K562 (cell line): ENCODE data around the gene TMEM89. TPM values are rescaled to one million over a fixed set of nuclear protein-coding genes. Genes with fewer than 3 reads are reported as not detected.

ENCODE experiments used
- DEAF1 ChIP-seq: fragments of 450-650 bp; formaldehyde crosslinking; IDR thresholded peaks from 2 replicates; pipeline ENCODE4 v1.4.0; 2020; ENCODE audit warnings: mild to moderate bottlenecking, moderate library complexity
- GTF2A2 ChIP-seq: IDR thresholded peaks from 2 replicates; pipeline ENCODE4 v1.6.1; 2016; ENCODE audit warnings: mild to moderate bottlenecking, missing genetic modification characterization, missing compliant biosample characterization
- POLR2AphosphoS5 ChIP-seq: IDR thresholded peaks from 2 replicates; pipeline ENCODE4 v1.6.1; 2011; ENCODE audit warnings: mild to moderate bottlenecking, low read depth, low read length, moderate library complexity; ENCODE audit not compliant: control insufficient read depth, insufficient read depth
- TEAD1 ChIP-seq, 2 experiments: fragments of 450-650 bp in 1 of 2; sonication (generic) in 1 of 2; formaldehyde crosslinking; IDR thresholded peaks; 2 replicates each; pipeline versions ENCODE4 v1.4.0 to v1.8.0; 2020 to 2022; ENCODE audit warnings: mild to moderate bottlenecking in 2 of 2, missing genetic modification reagents in 1 of 2
- TEAD2 ChIP-seq: fragments of 450-650 bp; IDR thresholded peaks from 2 replicates; pipeline ENCODE4 v1.6.1; 2016; ENCODE audit warnings: missing genetic modification characterization, control low read depth, missing compliant biosample characterization
- ZNF311 ChIP-seq: fragments of 250-450 bp; sonication (Bioruptor Pico); IDR thresholded peaks from 2 replicates; pipeline ENCODE4 v1.4.0; 2020; ENCODE audit warnings: mild to moderate bottlenecking, moderate library complexity
- ZNF592 ChIP-seq: fragments of 450-650 bp; IDR thresholded peaks from 2 replicates; pipeline ENCODE4 v1.6.1; 2017; ENCODE audit warnings: antibody characterized with exemption, mild to moderate bottlenecking
- polyA plus RNA-seq, 8 experiments: library from polyadenylated mRNA; depleted of rRNA in 4 of 8; stranded (reverse) in 5 of 8; unstranded in 3 of 8; fragments of >200 nt; fragmentation: Nextera tagmentation in 2 of 8; fragmentation: Illumina TruSeq in 1 of 8; extraction: Ambion mirVana in 2 of 8; extraction: Trizol in 1 of 8; gene quantifications; 2 replicates each; pipeline versions ENCODE4 v1.2.1 to v1.2.3, GENCODE V29; 2011 to 2014; ENCODE audit warnings: inconsistent platforms in 1 of 8, missing spikeins in 1 of 8
- total RNA-seq, 7 experiments: library from RNA; depleted of rRNA in 6 of 7; stranded (reverse); fragments of >200 nt in 6 of 7; fragmentation: Illumina TruSeq in 2 of 7; extraction: Trizol in 2 of 7; gene quantifications; 2 replicates each; pipeline versions ENCODE4 v1.2.1 to v1.2.3, GENCODE V29; 2011 to 2021; ENCODE audit warnings: low replicate concordance in 1 of 7
- TF ChIP-seq, protein P1 (sequence below): fragments of 250-450 bp; sonication (Bioruptor Pico); IDR thresholded peaks from 2 replicates; pipeline ENCODE4 v1.4.0; 2020; ENCODE audit warnings: mild to moderate bottlenecking

TMEM89 gene
- total and polyA plus RNA-seq, 9 of the 15 experiments (the other 6 are each of a cell fraction or from before 2014, with no cell fraction given): not detected

- TF ChIP-seq, protein P1, sequence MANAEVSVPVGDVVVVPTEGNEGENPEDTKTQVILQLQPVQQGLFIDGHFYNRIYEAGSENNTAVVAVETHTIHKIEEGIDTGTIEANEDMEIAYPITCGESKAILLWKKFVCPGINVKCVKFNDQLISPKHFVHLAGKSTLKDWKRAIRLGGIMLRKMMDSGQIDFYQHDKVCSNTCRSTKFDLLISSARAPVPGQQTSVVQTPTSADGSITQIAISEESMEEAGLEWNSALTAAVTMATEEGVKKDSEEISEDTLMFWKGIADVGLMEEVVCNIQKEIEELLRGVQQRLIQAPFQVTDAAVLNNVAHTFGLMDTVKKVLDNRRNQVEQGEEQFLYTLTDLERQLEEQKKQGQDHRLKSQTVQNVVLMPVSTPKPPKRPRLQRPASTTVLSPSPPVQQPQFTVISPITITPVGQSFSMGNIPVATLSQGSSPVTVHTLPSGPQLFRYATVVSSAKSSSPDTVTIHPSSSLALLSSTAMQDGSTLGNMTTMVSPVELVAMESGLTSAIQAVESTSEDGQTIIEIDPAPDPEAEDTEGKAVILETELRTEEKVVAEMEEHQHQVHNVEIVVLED (CRISPR knock-in tag): no peak
- no peak for TF ChIP-seq GTF2A2
- no peak for TF ChIP-seq TEAD2
- no peak for TF ChIP-seq ZNF592
- TF ChIP-seq POLR2AphosphoS5: no peak
- no peak for TF ChIP-seq TEAD1 (CRISPR knock-in tag; IDR thresholded peaks at IDR 0.05)
- TF ChIP-seq DEAF1: no peak
- no peak for TF ChIP-seq ZNF311 (CRISPR knock-in tag)
Measured at GRCh38 chr3:48651771-48652170, 30.2 kb upstream of the TMEM89 start (continued).
